ENCODE data around the gene TTLL3.
"Not testable (repeated sequence)": the region's sequence is repeated elsewhere in the genome, so short reads cannot be mapped to it uniquely, and the experiment has no call there.

Gene TTLL3

DNA sequence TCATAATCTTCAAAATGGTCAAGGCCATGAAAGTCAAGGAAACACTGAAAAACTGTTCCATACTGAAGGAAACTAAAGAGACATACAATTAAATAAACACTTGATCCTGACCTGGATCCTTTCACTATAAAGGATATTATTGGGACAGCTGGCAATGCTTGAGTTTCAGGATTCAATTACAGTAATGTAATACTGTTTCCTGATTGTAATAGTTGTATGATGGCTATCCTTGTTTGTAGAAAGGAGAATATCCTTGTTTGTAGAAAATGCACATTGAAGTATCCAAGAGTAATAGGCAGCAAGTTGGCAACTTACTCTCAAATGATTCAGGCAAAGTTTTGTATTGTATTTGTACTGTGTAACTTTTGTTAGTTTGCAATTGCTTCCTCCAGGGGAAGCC is 65.4 kb downstream of the TTLL3 start:
- no peak for DNase-seq

DNA sequence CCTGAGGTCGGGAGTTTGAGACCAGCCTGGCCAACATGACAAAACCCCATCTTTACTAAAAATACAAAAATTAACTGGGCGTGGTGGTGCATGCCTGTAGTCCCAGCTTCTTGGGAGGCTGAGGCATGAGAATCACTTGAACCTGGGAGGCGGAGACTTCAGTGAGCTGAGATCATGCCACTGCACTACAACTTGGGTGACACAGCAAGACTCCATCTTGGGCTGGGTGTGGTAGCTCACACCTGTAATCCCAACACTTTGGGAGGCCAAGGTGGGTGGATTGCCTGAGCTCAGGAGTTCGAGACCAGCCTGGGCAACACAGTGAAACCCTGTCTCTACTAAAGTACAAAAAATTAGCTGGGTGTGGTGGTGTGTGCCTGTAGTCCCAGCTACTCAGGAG is 66.2 kb downstream of the TTLL3 start:
- DNase-seq, result not testable (repeated sequence)

DNA sequence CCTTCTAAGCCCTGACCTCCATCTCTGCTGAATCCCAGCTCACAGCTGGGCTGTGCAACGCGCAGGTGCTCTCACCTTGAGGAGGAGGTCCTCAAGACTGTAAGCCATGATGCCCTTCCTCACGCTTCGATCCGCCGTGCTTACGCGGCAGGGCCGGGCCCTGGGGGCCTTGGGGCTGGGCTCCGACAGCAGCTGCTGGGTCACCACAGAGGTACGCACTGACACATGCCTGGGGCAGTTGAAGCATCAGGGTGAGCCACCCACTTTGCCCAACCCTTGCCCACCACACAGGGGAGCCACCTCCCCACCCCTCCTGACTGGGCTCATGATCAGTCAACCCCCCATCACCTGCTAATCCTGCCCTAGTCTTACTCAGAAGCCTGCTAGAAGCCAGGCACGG is 66.9 kb downstream of the TTLL3 start:
- no peak for DNase-seq

DNA sequence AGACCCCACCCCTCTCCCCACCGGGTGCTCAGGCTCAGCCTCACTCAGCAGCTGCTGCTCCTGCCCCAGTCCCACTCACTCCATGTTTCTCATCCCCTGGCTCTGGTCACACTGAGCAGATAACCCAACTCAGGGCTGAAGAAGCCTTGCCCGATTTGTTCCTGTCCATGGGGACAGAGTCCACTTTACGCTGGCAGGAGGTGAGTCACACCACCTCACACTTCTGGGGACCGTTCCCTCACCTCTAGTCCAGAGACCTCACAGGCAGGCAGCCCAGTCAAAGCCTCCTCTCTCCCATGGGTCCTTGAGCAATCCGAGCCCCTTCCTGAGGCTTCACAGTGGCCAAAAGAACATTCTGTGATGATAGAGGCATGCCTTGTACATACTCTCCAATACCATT is 68.6 kb downstream of the TTLL3 start:
- no peak for DNase-seq

DNA sequence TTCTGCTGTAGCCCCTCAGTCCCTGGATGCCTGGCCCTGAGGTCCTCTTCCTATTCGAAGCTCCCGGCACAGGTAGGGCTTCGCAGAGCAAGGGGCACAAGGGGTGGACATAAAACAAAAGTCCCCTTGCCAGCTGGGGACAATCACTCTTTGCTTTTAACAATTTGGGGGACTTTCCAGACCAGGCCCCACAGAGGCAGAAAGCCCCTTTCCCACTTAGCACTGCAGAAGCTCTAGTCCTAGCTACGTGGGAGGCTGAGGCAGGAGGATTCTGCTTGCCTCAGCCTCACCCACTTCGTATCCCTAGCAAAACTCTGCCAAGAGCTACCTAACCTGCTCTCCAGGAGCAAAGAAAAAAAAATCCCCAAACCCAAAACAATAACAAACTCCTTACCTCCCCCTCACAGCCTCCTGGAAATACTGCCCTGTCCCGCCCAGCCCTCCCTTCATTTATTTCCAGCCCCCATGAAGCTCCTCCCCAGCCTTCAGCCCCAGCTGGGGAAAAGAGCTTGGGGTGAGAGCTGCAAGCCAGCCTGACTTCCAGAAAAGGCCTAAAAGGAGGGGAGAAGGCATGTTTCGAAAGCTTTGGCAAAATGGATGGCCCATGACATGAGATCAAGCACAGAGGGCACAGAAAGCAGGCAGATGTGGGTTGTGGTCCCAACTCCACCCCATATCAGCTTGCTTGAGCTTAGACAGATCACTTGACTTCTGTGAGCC is 69.9 kb downstream of the TTLL3 start, which contains the start of gene CIDEC:
CIDEC (minus strand) TSS at position 424 of the 720 bp plus-strand sequence. CDS start 1,767 bp downstream, outside the sequence.
- no peak for DNase-seq

DNA sequence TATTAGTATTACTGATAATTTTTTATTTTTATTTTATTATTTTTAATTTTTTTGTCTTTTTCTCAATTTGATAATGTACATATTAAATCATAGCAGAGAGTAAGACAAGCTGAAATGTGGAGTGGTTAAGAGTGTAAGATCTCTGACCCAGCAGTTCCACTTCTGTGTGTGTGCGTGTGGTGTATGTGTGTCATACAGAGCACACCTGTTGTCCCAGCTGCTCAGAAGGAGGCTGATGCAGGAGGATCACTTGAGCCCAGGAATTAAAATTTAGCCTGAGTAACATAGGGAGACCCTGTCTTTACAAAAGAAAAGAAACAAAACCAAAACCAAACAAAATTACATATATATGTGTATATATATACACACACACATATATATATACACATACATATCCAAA is 71.4 kb downstream of the TTLL3 start:
- DNase-seq, result no peak

DNA sequence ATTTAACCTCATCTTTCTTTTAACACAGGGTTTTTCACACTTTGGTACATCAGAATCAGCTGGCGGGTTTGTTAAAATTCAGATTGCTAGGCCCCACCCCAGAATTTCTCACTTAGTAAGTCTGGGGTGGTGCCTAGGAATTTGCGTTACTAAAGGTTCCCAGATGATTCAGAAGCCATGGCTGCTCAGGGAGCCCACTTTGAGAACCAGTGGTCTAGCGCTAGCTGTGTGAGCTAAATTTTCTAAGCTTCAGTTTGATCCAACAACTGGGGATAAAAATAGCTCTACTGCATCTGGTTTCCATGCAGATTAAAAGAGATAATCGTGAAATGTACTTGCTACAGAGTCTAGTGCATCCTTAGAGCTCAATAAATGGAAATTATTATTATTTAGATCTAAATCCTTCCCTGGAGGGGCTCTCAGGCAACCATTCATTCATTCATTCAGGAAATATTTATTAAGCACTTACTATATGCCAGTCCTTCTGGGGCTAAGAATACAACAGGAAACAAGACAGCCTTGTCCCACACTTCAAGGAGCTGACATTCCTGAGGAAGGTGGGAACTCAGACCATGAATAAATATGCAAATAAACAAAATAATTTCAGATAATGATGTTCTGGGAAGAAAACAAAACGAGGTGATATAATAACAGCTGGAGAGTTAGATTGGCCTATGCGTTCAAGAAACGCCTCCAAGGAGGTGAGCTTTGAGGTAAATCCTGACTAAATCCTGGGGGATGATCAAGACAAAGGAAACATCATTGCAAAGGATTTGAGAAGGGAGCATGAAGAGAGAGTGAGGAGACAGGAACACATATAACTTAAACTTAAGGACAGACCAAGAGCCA is 73.9 kb downstream of the TTLL3 start:
- no peak for DNase-seq

DNA sequence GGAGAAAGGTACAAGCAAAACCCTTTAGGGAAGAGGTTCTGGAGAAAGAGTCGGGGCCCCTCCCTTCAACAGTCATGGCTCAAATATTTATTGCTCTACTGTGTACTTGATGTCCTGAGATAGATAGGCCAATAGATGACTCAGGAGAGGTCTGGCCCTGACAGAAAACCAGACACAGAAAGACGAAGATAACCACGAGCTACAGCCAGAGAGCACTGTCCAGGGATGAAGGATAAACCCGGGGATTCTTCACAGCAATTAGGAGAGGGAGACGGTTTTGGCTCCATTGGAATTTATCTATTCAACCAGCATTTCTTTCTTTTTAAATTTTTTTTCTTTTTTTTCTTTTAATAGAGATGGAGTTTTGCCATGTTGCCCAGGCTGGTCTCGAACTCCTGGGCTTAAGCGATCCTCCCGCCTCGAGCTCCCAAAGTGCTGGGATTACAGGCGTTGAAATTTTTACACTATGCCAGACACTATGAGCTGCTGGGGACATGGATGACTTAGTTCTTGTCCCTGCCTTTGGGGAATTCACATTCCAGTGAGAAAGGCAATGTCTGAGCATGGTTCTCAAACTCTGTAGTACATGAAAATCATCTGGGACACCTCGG is 74.6 kb downstream of the TTLL3 start:
- DNase-seq, result no peak

Data from activated CD4-positive, alpha-beta T cell treated with anti-CD3 and anti-CD28 coated beads, Interleukin-2, amount 50 U/mL, for 16 hours (primary cell).